Cardiac septum (tissue), 1 donor: ENCODE data around the gene RTL1. TPM values are rescaled to one million over a fixed set of nuclear protein-coding genes. Genes with fewer than 3 reads are reported as not detected.
A peak's percentile ranks its signal among the peaks of the same experiment; 100 is the strongest.

ENCODE experiments used
- DNase-seq: peaks from one replicate; pipeline ENCODE4 v3.0.0-alpha.2; 2020; ENCODE audit warnings: low spot score
- intact Hi-C: fragments of 100-400 bp; cut with DNase I; formaldehyde crosslinking; loops from one replicate; pipeline ENCODE4 v1.14.0; 2022
- long read RNA-seq: library from polyadenylated mRNA; unstranded; transcript quantifications from one replicate; pipeline ENCODE4 v2.0.0, GENCODE V29; 2021
- total RNA-seq: library from RNA; stranded (reverse); fragmentation: NEBNext Ultra II Directional; extraction: Animal tissue kit (Norgen Biotek cat#: 25700); gene quantifications from one replicate; pipeline ENCODE4 v1.2.1, GENCODE V29; 2021
- donor health status: DM: no; HTN: no; CAD: no.

RTL1 gene
- total RNA-seq = not detected
- long read RNA-seq, partial matches to known transcripts = 0 of 1 reads
- long read RNA-seq, other reads (novel, unspliced or antisense) = 1 of 1 reads

DNA sequence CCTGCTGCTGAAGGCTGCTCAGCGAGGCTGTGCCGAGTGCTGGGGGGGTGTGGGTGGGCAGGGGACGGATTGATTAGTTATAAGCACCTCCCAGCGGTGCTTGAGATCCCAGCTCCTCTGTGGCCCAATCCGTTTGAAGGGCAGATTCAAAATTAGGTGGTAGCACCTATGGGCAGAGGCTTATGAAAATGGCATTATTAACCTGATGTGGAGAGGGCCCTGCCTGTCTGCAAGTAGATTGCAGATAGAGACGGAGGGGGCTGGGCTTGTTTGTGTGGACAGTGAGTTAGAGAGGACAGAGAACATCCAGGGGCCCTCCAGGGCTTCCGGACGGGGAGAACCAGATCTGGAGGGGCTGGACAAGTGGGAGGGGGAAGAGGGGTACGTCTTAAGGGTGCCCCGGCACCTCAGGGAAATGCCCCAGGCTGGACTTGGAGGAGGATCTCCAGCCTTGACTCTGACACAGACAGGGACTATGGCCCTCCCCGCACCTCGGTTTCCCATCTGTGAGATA lies at the start of gene RTL1:
RTL1 (minus strand) TSS at position 51 of the 514 bp plus-strand sequence. CDS start 18,934 bp downstream, outside the sequence.
- intact Hi-C loops = no loop called here
- DNase-seq = peak; percentile 43

- no peak for DNase-seq
- intact Hi-C loops = no loop called here
These were observed 46.5 kb upstream of the RTL1 start for GRCh38 chr14:100950024-100950423.

DNA sequence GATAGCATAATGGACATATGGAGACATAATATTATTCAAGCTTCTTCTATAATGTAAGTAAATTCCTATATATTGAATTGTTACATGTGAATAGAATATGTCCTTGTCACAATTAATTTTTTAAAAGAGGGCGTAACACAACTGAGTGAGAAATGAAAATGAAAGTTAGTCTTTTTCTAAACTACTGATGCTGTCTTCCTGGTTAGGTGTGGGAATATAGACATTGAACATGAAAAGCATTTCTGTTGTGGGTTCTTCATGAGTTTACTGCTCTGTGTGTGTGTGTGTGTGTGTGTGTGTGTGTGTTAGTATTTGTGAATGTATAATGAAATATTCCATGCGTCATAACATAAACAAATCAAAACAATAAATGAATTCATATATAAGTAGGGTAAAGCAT lies 40.5 kb upstream of the RTL1 start:
- no peak for DNase-seq
- intact Hi-C loops = no loop called here

- DNase-seq = no peak
- intact Hi-C loops = no loop called here
These were observed 26.7 kb upstream of the RTL1 start for GRCh38 chr14:100930270-100930669.

- no peak for DNase-seq
These were observed 12.0 kb upstream of the RTL1 start for GRCh38 chr14:100915560-100915959.

DNA sequence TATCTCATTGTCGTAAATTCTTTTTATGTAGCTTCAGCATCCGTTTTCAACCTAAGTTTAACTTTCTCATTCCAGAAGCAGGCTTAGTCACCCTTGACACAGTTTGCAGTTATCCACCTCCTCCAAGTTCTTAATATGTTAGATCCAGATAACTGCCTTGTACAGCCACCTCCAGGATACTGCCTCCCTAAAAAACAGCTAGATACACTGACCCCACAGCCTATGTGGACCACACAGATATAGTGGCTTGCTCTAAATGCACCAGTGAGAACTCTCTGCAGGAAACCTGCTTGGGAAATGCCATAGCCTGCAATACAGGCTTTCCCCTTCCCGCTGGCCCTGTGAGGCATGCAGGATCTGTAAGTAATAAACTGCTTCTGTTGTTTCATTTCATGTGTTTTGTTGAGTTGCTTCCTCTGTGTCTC lies 11.1 kb upstream of the RTL1 start:
- DNase-seq = no peak

More at GRCh38 chr14:100915560-100915959, 12.0 kb upstream of the RTL1 start:
- intact Hi-C loops = no loop called here

GRCh38 chr14:100911665-100912316 lies 8.3 kb upstream of the RTL1 start:
- no peak for DNase-seq

More for the DNA sequence above, 11.1 kb upstream of the RTL1 start:
- intact Hi-C loops = no loop called here

GRCh38 chr14:100910888-100911664 lies 7.6 kb upstream of the RTL1 start:
- no peak for DNase-seq
- intact Hi-C loops = no loop called here

More at GRCh38 chr14:100911665-100912316, 8.3 kb upstream of the RTL1 start:
- intact Hi-C loops = no loop called here

DNA sequence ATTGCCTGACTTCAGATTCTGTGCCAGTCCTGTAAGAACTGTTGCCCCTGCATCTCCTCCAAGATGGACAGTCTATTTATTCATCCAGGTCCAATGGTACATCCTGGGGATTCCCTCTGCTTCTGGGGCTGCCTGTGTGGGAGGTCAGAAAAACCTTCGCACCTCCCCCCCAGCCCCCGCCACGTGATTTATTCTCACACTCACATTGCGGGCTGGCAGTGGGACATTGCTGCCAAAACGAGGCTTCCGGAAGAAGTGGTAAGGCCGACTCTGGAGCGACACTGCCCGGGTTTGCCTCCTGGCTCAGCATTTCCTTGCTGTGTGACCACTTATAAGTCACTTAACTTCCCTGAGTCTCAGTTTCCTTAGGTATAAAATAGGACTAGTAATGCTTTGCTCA lies 5.9 kb upstream of the RTL1 start:
- no peak for DNase-seq
- intact Hi-C loops = no loop called here

DNA sequence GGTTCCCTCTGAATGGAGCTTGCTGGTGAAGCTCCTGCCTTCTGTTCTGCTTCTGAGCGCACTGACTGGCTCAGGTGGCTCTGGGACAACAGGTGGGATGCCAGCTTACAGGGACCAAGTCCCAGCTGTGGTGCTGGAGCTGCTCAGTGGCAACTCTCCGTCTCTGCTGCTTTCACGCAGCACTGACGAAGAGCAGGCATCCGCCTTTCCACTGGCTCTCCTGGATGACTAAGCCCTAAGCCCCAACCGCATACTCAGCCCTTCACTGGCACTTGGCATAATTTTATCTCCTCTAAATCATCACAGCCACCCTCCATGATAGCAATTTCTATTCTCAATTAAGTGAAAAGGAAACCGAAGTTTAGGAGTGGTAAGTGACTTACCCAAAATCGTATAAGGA lies 3.7 kb upstream of the RTL1 start:
- intact Hi-C loops = no loop called here
- no peak for DNase-seq

- no peak for DNase-seq
- intact Hi-C loops = no loop called here
These were observed 2.9 kb upstream of the RTL1 start for GRCh38 chr14:100906420-100906819.

DNA sequence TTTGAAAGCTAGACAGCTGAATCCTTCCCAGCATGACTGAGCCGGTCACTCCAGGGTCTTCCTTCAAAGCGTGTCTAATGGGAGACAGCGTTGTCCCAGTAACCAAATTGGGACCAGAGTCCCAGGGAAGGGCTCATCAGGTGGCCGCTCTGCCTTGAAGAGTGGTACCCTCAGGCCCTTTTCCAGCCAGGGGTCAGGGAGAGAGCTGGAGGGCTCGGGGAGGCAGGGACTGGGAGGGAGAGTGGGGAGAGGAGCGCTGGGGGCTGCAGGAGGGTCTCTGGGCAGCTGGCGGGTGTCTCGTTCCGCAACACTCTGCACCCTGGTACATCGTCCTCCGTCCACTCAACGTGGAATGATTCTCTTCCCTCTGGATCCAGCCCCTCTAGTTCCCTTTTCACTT lies 1.6 kb upstream of the RTL1 start:
- DNase-seq = no peak
- intact Hi-C loops = no loop called here

DNA sequence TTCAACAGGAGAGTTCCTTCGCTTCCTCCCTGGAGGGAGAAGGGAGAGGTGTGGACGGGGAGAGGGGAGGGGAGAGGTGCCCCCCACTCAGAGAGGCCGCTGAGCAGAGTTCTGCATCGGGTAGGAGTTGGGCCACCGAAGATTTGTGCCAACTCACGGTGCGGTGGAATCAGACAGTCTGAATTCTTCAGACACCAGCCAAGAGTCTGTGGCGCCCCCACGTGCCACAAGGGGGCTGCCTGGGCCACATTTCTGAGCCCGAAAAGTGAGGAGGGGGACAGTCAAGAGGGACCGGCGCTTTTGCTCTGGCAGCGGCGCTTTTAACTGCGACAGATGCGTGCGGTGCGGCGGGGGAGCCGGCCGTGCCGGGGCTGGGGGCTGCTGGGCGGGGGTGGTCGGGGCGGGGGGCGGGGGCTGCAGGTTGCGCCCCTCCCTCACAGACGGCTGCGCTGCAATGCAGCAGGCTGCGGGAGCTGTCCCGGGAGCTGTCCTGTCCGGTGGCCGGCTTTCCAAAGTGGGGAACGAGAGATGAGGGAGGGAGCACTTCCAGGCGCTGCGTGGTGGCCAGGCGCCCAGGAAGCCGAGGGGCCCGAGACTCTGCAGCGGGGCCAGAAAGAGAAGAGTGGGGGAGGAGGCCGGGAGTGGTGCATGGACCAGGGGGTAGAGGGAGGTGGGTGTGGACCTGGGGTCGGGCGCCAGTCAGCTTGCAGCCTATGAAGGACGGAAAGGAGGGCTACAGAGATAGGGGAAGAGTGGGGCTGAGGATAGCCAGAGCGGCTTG lies 975 bp upstream of the RTL1 start:
- DNase-seq = no peak
- intact Hi-C loops = no loop called here

- peak; percentile 46 for DNase-seq
- intact Hi-C loops = no loop called here
These were observed 421 bp downstream of the RTL1 start for GRCh38 chr14:100903134-100903468.

DNA sequence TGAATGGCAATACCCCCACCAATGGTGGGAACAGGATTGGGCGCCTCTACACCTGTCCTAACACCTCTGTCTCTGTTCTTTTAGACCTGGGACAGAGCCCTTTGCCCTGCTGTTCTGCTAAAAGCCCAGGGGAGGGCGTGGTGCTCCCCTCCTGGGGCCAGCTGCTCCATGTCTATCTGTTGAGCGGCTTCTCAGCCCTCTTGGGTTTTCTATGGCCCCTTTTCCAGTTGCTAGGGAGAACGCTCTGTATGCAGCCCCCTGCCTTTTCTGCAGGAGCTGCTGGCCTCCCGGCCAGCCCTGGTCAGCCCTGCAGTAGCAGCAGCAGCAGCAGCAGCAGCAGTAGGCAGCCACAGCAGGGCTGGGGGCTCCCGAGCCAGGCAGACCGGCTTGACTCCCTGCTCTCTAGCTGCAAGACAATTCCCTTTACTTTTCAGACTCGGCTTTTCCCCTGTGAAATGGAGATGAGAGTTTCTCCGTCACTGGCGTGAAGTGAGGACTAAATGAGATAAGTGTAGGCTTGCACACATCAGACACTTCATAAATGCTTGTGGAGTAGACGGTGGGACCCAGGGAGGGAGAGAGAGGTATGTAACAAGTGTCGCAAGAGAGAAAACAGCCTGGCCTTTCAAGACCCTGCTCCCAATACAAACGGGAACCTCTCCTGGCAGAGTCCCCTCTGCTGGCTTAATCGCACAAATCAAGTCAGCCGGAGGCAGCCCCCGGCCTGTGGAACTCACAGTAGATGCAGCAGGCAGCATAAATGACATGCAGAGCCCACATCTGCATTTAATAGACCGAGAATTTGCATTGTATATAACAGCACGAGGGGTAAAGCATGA lies 1.0 kb downstream of the RTL1 start:
- intact Hi-C loops = no loop called here
- DNase-seq = peak; percentile 57

GRCh38 chr14:100901391-100902183 lies 1.9 kb downstream of the RTL1 start:
- intact Hi-C loops = no loop called here
- peak; percentile 66 for DNase-seq

- DNase-seq = peak; percentile 26
- intact Hi-C loops = no loop called here
These were observed 2.6 kb downstream of the RTL1 start for GRCh38 chr14:100900837-100901390.
